K562 (cell line): ENCODE measurements around the gene RPS23. TPM values are rescaled to one million over a fixed set of nuclear protein-coding genes. Genes with fewer than 3 reads are reported as not detected.

Experiments
- ATF1 ChIP-seq, 2 experiments: fragments of 450-650 bp in 1 of 2; IDR thresholded peaks; 2 replicates each; pipeline ENCODE4 v1.6.1; 2016; ENCODE audit warnings: missing compliant biosample characterization in 1 of 2, missing genetic modification characterization in 1 of 2
- CEBPZ ChIP-seq: fragments of 150-350 bp; IDR thresholded peaks from 2 replicates; pipeline ENCODE4 v1.6.1; 2014; ENCODE audit warnings: low read depth, mild to moderate bottlenecking, low read length, borderline replicate concordance
- E2F5 ChIP-seq: sonication (generic); formaldehyde crosslinking; IDR thresholded peaks from 2 replicates; pipeline ENCODE4 v1.8.0; 2022; ENCODE audit warnings: mild to moderate bottlenecking, missing genetic modification reagents
- KAT7 ChIP-seq: sonication (generic); formaldehyde crosslinking; IDR thresholded peaks from 2 replicates; pipeline ENCODE4 v1.8.0; 2022; ENCODE audit warnings: missing genetic modification reagents, mild to moderate bottlenecking, borderline replicate concordance
- PTRF ChIP-seq: fragments of 450-650 bp; IDR thresholded peaks from 2 replicates; pipeline ENCODE4 v1.6.1; 2016; ENCODE audit warnings: mild to moderate bottlenecking, missing genetic modification characterization, missing compliant biosample characterization
- SIN3B ChIP-seq: fragments of 450-650 bp; IDR thresholded peaks from 2 replicates; pipeline ENCODE4 v1.6.1; 2017; ENCODE audit warnings: low read depth, mild to moderate bottlenecking, moderate library complexity
- polyA plus RNA-seq, 8 experiments: library from polyadenylated mRNA; depleted of rRNA in 4 of 8; stranded (reverse) in 5 of 8; unstranded in 3 of 8; fragments of >200 nt; fragmentation: Nextera tagmentation in 2 of 8; fragmentation: Illumina TruSeq in 1 of 8; extraction: Ambion mirVana in 2 of 8; extraction: Trizol in 1 of 8; gene quantifications; 2 replicates each; pipeline versions ENCODE4 v1.2.1 to v1.2.3, GENCODE V29; 2011 to 2014; ENCODE audit warnings: inconsistent platforms in 1 of 8, missing spikeins in 1 of 8
- total RNA-seq, 7 experiments: library from RNA; depleted of rRNA in 6 of 7; stranded (reverse); fragments of >200 nt in 6 of 7; fragmentation: Illumina TruSeq in 2 of 7; extraction: Trizol in 2 of 7; gene quantifications; 2 replicates each; pipeline versions ENCODE4 v1.2.1 to v1.2.3, GENCODE V29; 2011 to 2021; ENCODE audit warnings: low replicate concordance in 1 of 7

Gene RPS23
- total and polyA plus RNA-seq, 9 of the 15 experiments (the other 6 are each of a cell fraction or from before 2014, with no cell fraction given): 3,252 to 10,689 (median 6,302) TPM

GRCh38 chr5:82295959-82296531, 17.9 kb upstream of the RPS23 start (continued):
- TF ChIP-seq CEBPZ (no peak), E2F5 (CRISPR knock-in tag) (no peak), PTRF (tag) (no peak), KAT7 (CRISPR knock-in tag) (no peak), ATF1 (CRISPR knock-in tag; IDR thresholded peaks at IDR 0.05) (no peak), ATF1 (tag; IDR thresholded peaks at IDR 0.05) (no peak), SIN3B (no peak)
- TF ChIP-seq, all 486 proteins: peak for 0
